Caco-2 (cell line): ENCODE results near the gene CLSTN2. TPM values are rescaled to one million over a fixed set of nuclear protein-coding genes. Genes with fewer than 3 reads are reported as not detected.

Experiments used
- BruUV-seq: library from RNA; stranded (reverse); fragments of 400-500 nt; replicated peaks from 2 replicates; lab custom pipeline; 2021; lab: Mats Ljungman, UMichigan
- CTCF ChIA-PET: fragments of 300-600 bp; sonication (Branson Sonifier 250); formaldehyde crosslinking; loops from one replicate; lab custom pipeline; 2022; ENCODE audit warnings: antibody characterized with exemption; lab: Charles Lee
- POLR2A ChIA-PET: fragments of 300-600 bp; sonication (Branson Sonifier 250); formaldehyde crosslinking; loops from one replicate; lab custom pipeline; 2022; ENCODE audit warnings: antibody characterized with exemption; lab: Charles Lee
- DNase-seq, 2 experiments: peaks; one replicate each; pipeline versions ENCODE4 v3.0.0 to v3.0.0-alpha.2; 2020 to 2022
- H3K27me3 ChIP-seq: replicated peaks from 2 replicates; pipeline ENCODE4 v1.6.0; 2011; ENCODE audit warnings: low read length; ENCODE audit not compliant: control insufficient read depth, insufficient read depth
- H3K36me3 ChIP-seq: 2 replicates; pipeline ENCODE4 v1.5.1; 2011; ENCODE audit warnings: low read length; ENCODE audit not compliant: control insufficient read depth, insufficient read depth
- H3K4me1 ChIP-seq: fragments of 250-450 bp; sonication (Bioruptor Pico); 2 replicates; pipeline ENCODE4 v1.5.1; 2020; ENCODE audit warnings: mild to moderate bottlenecking
- H3K4me3 ChIP-seq: 2 replicates; pipeline ENCODE4 v1.5.1; 2011; ENCODE audit warnings: low read depth, mild to moderate bottlenecking, control low read depth, low read length
- H3K9me3 ChIP-seq: fragments of 250-450 bp; sonication (Bioruptor Pico); 2 replicates; pipeline ENCODE4 v1.5.1; 2020; ENCODE audit warnings: mild to moderate bottlenecking, moderate library complexity
- H3K27ac Mint-ChIP-seq: one replicate; pipeline ENCODE4 v1.8.0; 2022; ENCODE audit warnings: mixed read lengths; ENCODE audit not compliant: unreplicated experiment
- H3K27me3 Mint-ChIP-seq: one replicate; pipeline ENCODE4 v1.8.0; 2022; ENCODE audit warnings: mixed read lengths; ENCODE audit not compliant: insufficient read depth, unreplicated experiment
- H3K36me3 Mint-ChIP-seq: one replicate; pipeline ENCODE4 v1.8.0; 2022; ENCODE audit warnings: mild to moderate bottlenecking, mixed read lengths; ENCODE audit not compliant: insufficient read depth, unreplicated experiment
- H3K4me1 Mint-ChIP-seq: one replicate; pipeline ENCODE4 v1.8.0; 2022; ENCODE audit warnings: low read depth, mixed read lengths; ENCODE audit not compliant: unreplicated experiment
- H3K4me3 Mint-ChIP-seq: one replicate; pipeline ENCODE4 v1.8.0; 2022; ENCODE audit warnings: mild to moderate bottlenecking, moderate library complexity, mixed read lengths; ENCODE audit not compliant: unreplicated experiment
- H3K9me3 Mint-ChIP-seq: one replicate; pipeline ENCODE4 v1.8.0; 2022; ENCODE audit warnings: mixed read lengths; ENCODE audit not compliant: unreplicated experiment
- CTCF ChIP-seq, 2 experiments: fragments of 200-600 bp in 1 of 2; IDR thresholded peaks; 1 replicate in 1 of 2; 2 replicates in 1 of 2; pipeline versions ENCODE4 v1.5.1 to v1.8.0; 2011 to 2022; ENCODE audit warnings: antibody characterized with exemption in 1 of 2, control low read depth in 1 of 2, inconsistent platforms in 1 of 2, low read depth in 1 of 2, low read length in 1 of 2, mild to moderate bottlenecking in 1 of 2, moderate library complexity in 1 of 2; ENCODE audit not compliant: insufficient read depth in 1 of 2, severe bottlenecking in 1 of 2, unreplicated experiment in 1 of 2
- intact Hi-C: fragments of 100-400 bp; cut with micrococcal nuclease; formaldehyde crosslinking; loops from one replicate; pipeline ENCODE4 v1.10.0; 2022; ENCODE audit not compliant: unreplicated experiment
- total RNA-seq: library from RNA; stranded (reverse); gene quantifications from 2 replicates; pipeline ENCODE4 v1.2.3, GENCODE V29; 2022

The CLSTN2 gene
- total RNA-seq, 1 experiment from 2014 or later = 26.1 TPM

- Mint-ChIP-seq H3K36me3 (no peaks in the 10 kb centered on the region), H3K27me3 (no peaks in the 10 kb centered on the region), H3K9me3 (no peaks in the 10 kb centered on the region), H3K27ac (no peak overlapping the region), H3K4me1 (peaks cover 6% of the 10 kb centered on the region), H3K4me3 (no peak overlapping the region)
- intact Hi-C loops = no loop called here
- no peak overlapping the region for H3K4me3 ChIP-seq
- ChIA-PET CTCF (no interaction called here), POLR2A (no interaction called here)
- no TSS peak for BruUV-seq
- no peak for TF ChIP-seq CTCF (IDR thresholded peaks at IDR 0.05; ENCODE audit: insufficient read depth in 1 of 2, low read depth in 1 of 2, low read length in 1 of 2, severe bottlenecking in 1 of 2, unreplicated experiment in 1 of 2)
- no peaks in the 10 kb centered on the region; the same call in 1 of the 2 replicates for H3K4me1 ChIP-seq
- no peaks in the 10 kb centered on the region for H3K36me3 ChIP-seq
- DNase-seq = no peak
- H3K9me3 ChIP-seq = no peaks in the 10 kb centered on the region
- H3K27me3 ChIP-seq = no peaks in the 10 kb centered on the region
Measured at GRCh38 chr3:140011611-140012277, 76.8 kb downstream of the CLSTN2 start.

DNA sequence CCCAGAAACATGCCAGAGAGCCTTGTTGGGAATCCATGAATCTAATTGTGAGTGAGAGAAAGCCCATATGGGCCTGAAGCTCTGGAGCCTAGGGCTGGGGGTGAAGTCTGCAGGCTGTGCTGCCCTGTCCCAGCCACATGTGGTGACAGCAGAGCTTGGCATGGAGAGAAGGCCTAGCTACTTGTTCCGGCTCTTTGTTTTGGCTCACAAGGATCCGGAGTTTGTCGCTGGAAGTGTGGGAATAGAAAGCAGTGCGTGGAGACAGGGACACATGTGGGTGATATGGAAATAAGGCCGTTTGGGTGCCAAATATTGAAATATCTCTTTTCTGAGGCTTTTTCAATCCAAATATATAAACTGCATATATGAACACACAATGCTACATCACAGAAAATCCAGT is 78.2 kb downstream of the CLSTN2 start:
- BruUV-seq = no TSS peak
- H3K27me3 ChIP-seq = no peaks in the 10 kb centered on the region
- Mint-ChIP-seq H3K27ac (no peak overlapping the region), H3K4me1 (peaks cover 8% of the 10 kb centered on the region), H3K27me3 (no peaks in the 10 kb centered on the region), H3K36me3 (no peaks in the 10 kb centered on the region), H3K9me3 (no peaks in the 10 kb centered on the region), H3K4me3 (no peak overlapping the region)
- ChIA-PET POLR2A (no interaction called here), CTCF (no interaction called here)
- intact Hi-C loops = no loop called here
- H3K4me3 ChIP-seq = no peak overlapping the region
- H3K4me1 ChIP-seq = peaks cover 2% of the 10 kb centered on the region
- no peaks in the 10 kb centered on the region for H3K36me3 ChIP-seq
- DNase-seq = no peak
- H3K9me3 ChIP-seq = no peaks in the 10 kb centered on the region
- TF ChIP-seq CTCF (IDR thresholded peaks at IDR 0.05; ENCODE audit: insufficient read depth in 1 of 2, low read depth in 1 of 2, low read length in 1 of 2, severe bottlenecking in 1 of 2, unreplicated experiment in 1 of 2) = no peak

- H3K4me3 Mint-ChIP-seq = no peak overlapping the region
- Histone ChIP-seq H3K4me3 (no peak overlapping the region), H3K4me1 (peaks cover 9% of the 10 kb centered on the region), H3K27me3 (no peaks in the 10 kb centered on the region), H3K9me3 (no peaks in the 10 kb centered on the region), H3K36me3 (no peaks in the 10 kb centered on the region)
- BruUV-seq = no TSS peak
- no peak for TF ChIP-seq CTCF (IDR thresholded peaks at IDR 0.05; ENCODE audit: insufficient read depth in 1 of 2, low read depth in 1 of 2, low read length in 1 of 2, severe bottlenecking in 1 of 2, unreplicated experiment in 1 of 2)
- H3K27ac Mint-ChIP-seq = no peak overlapping the region
- ChIA-PET POLR2A (no interaction called here), CTCF (no interaction called here)
- peaks cover 24% of the 10 kb centered on the region for H3K4me1 Mint-ChIP-seq
- no peaks in the 10 kb centered on the region for H3K36me3 Mint-ChIP-seq
- DNase-seq = no peak
- H3K27me3 Mint-ChIP-seq = no peaks in the 10 kb centered on the region
- intact Hi-C loops = no loop called here
- H3K9me3 Mint-ChIP-seq = no peaks in the 10 kb centered on the region
Measured at GRCh38 chr3:140014831-140015495, 80.0 kb downstream of the CLSTN2 start.
